ENCODE results near the gene KLHDC7A.

Gene KLHDC7A

GRCh38 chr1:18443587-18444520, 36.9 kb upstream of the KLHDC7A start:
- Histone ChIP-seq H3K27me3 (ENCODE audit: insufficient read depth, low read length, poor library complexity, severe bottlenecking) (no peaks in the 10 kb centered on the region), H3K36me3 (ENCODE audit: insufficient read depth, low read length) (no peaks in the 10 kb centered on the region), H3K9me2 (replicated peaks; ENCODE audit: low read depth, low read length) (no peaks in the 10 kb centered on the region), H3K4me2 (ENCODE audit: low read depth, low read length, poor library complexity, severe bottlenecking) (no peak overlapping the region), H2AFZ (ENCODE audit: low read length) (no peak overlapping the region), H3F3A (ENCODE audit: low read depth) (no peaks in the 10 kb centered on the region), H4K20me1 (ENCODE audit: insufficient read depth, low read length, poor library complexity, severe bottlenecking) (no peaks in the 10 kb centered on the region), H3K4me3 (ENCODE audit: low read length, poor library complexity, severe bottlenecking) (no peak overlapping the region), H3K9ac (ENCODE audit: low read depth, low read length, poor library complexity, severe bottlenecking) (no peak overlapping the region), H3K4me1 (ENCODE audit: insufficient read depth, low read length, poor library complexity, severe bottlenecking) (no peaks in the 10 kb centered on the region), H3K79me2 (ENCODE audit: insufficient read depth, low read length) (no peaks in the 10 kb centered on the region), H3K9me3 (ENCODE audit: insufficient read depth, low read depth, low read length) (no peaks in the 10 kb centered on the region)
- TF ChIP-seq EZH2phosphoT487 (IDR thresholded peaks at IDR 0.05; ENCODE audit: borderline replicate concordance) (no peak), CTCF (conservative IDR thresholded peaks at IDR 0.05; ENCODE audit: low read length) (no peak)

GRCh38 chr1:18444563-18444962, 36.2 kb upstream of the KLHDC7A start:
- Histone ChIP-seq H3K36me3 (ENCODE audit: insufficient read depth, low read length) (no peaks in the 10 kb centered on the region), H3K4me1 (ENCODE audit: insufficient read depth, low read length, poor library complexity, severe bottlenecking) (no peaks in the 10 kb centered on the region), H3K9ac (ENCODE audit: low read depth, low read length, poor library complexity, severe bottlenecking) (no peak overlapping the region), H3K9me2 (replicated peaks; ENCODE audit: low read depth, low read length) (no peaks in the 10 kb centered on the region), H4K20me1 (ENCODE audit: insufficient read depth, low read length, poor library complexity, severe bottlenecking) (no peaks in the 10 kb centered on the region), H2AFZ (ENCODE audit: low read length) (no peak overlapping the region), H3K4me2 (ENCODE audit: low read depth, low read length, poor library complexity, severe bottlenecking) (no peak overlapping the region), H3K4me3 (ENCODE audit: low read length, poor library complexity, severe bottlenecking) (no peak overlapping the region), H3K9me3 (ENCODE audit: insufficient read depth, low read depth, low read length) (no peaks in the 10 kb centered on the region), H3F3A (ENCODE audit: low read depth) (no peaks in the 10 kb centered on the region), H3K27me3 (ENCODE audit: insufficient read depth, low read length, poor library complexity, severe bottlenecking) (no peaks in the 10 kb centered on the region), H3K79me2 (ENCODE audit: insufficient read depth, low read length) (no peaks in the 10 kb centered on the region)
- TF ChIP-seq EZH2phosphoT487 (IDR thresholded peaks at IDR 0.05; ENCODE audit: borderline replicate concordance) (no peak), CTCF (conservative IDR thresholded peaks at IDR 0.05; ENCODE audit: low read length) (no peak)

- Histone ChIP-seq H3K9me3 (ENCODE audit: insufficient read depth, low read depth, low read length) (no peaks in the 10 kb centered on the region), H2AFZ (ENCODE audit: low read length) (no peak overlapping the region), H3K4me2 (ENCODE audit: low read depth, low read length, poor library complexity, severe bottlenecking) (no peak overlapping the region), H3K9ac (ENCODE audit: low read depth, low read length, poor library complexity, severe bottlenecking) (no peak overlapping the region), H3K9me2 (replicated peaks; ENCODE audit: low read depth, low read length) (no peaks in the 10 kb centered on the region), H3K4me3 (ENCODE audit: low read length, poor library complexity, severe bottlenecking) (no peak overlapping the region), H4K20me1 (ENCODE audit: insufficient read depth, low read length, poor library complexity, severe bottlenecking) (no peaks in the 10 kb centered on the region), H3K36me3 (ENCODE audit: insufficient read depth, low read length) (no peaks in the 10 kb centered on the region), H3K79me2 (ENCODE audit: insufficient read depth, low read length) (no peaks in the 10 kb centered on the region), H3F3A (ENCODE audit: low read depth) (no peaks in the 10 kb centered on the region), H3K4me1 (ENCODE audit: insufficient read depth, low read length, poor library complexity, severe bottlenecking) (no peaks in the 10 kb centered on the region), H3K27me3 (ENCODE audit: insufficient read depth, low read length, poor library complexity, severe bottlenecking) (no peaks in the 10 kb centered on the region)
- no peak for TF ChIP-seq EZH2phosphoT487 (IDR thresholded peaks at IDR 0.05; ENCODE audit: borderline replicate concordance)
- TF ChIP-seq CTCF (conservative IDR thresholded peaks at IDR 0.05; ENCODE audit: low read length), result no peak
These were observed 34.0 kb upstream of the KLHDC7A start for GRCh38 chr1:18446751-18447150.

All from Loucy (cell line).